ENCODE measurements around the gene BCKDHB.

GRCh38 chr6:80331522-80331921, 225.1 kb downstream of the BCKDHB start:
- TF ChIP-seq ELF4 (IDR thresholded peaks at IDR 0.05) (no peak), SUZ12 (IDR thresholded peaks at IDR 0.05) (no peak), LEF1 (IDR thresholded peaks at IDR 0.05; ENCODE audit: borderline replicate concordance) (no peak)
